COLO668 (cell line): ENCODE data around the gene TMEM107.

ENCODE experiments used
- DNase-seq: peaks from one replicate; lab custom pipeline; 2025; ENCODE audit not compliant: unreplicated experiment; lab: John Stamatoyannopoulos, UW

Gene TMEM107

DNA sequence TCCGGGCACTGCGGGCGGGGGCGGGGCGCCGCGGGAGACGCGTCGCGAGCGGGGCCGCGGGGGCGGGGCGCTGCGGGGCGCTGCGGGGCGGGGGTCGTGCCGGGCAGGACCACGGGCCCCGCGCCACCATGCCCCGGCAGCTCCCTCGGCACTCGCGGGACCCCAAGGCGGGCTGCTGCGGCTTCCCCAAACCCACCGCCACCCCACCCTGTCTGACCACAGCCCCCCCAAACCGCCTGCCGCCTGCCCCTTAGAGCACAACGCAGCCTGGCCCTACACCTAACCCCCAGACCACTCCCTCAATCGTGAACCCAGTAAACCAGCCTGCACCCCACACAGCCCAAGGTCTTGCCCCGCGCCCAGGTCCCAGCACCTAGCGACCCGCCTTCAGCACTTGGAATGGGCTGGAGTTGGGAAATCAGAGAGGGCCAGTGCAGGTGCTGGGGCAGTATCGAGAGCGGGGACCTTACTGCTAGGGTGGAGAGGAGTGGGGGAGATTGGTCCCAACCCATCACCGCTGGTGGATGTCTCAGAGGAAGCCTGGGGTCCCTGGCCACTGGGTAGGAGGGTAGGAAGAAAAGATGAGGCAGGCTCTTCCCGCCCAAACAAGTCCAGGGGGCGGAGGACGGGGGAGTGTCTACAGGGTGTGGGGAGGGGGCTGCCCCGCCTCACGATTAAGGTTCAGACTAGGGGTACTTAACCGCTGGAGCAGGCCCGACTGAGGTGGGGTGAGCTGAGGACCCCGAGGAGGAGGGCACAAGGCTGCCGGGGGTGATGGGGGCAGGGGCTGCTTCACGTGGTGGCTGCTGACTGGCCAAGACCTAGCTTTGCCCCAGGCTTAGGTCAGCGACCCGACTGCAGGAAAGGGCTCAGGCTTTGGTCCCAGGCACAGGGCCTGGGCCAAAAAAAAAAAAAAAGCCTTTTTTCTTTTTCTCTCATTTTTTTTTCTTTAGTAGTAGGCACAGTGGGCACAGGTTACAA, 12.9 kb downstream of the TMEM107 start:
- no peak for DNase-seq

DNA sequence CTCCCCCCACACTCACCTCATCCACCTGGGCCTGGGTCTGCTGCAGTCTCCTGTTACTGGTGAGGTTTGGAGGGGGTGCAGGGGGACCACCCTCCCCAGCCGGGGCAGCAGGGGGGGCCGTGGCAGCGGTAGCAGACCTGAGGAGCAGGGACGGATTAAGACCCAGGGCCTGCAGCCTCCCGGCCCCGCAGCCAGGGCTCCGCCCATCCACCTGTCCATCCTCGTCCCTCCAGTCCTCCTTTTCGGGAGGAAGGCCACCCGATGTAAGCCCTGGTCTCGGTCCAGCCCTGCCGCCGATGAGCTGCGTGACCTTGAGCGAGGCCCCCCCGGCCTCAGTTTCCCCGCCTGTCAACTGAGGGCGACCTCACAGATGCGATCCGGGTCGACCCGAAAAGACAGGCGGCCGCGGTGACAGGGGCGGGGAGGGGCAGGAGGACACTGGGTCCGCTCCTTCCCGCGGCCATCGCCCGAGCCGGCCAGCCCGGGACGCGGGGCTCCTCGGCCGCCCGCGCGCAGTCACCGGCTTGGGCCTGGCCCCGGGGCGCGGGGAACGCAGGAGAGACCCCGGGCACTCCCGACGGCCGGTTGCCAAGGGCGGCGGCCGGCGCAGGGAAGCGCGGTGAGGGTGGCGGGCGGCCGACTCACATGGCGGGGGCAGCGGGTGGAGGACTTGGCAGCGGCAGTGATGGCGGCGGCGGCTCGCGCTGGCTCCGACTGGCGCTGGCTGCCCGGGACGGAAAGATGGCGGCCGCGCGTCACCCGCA, 13.8 kb downstream of the TMEM107 start, which contains the start of gene VAMP2:
VAMP2 (minus strand) TSS at position 716 of the 764 bp plus-strand sequence; CDS start at position 647, 69 bp downstream.
- DNase-seq, result peak; percentile 69

DNA sequence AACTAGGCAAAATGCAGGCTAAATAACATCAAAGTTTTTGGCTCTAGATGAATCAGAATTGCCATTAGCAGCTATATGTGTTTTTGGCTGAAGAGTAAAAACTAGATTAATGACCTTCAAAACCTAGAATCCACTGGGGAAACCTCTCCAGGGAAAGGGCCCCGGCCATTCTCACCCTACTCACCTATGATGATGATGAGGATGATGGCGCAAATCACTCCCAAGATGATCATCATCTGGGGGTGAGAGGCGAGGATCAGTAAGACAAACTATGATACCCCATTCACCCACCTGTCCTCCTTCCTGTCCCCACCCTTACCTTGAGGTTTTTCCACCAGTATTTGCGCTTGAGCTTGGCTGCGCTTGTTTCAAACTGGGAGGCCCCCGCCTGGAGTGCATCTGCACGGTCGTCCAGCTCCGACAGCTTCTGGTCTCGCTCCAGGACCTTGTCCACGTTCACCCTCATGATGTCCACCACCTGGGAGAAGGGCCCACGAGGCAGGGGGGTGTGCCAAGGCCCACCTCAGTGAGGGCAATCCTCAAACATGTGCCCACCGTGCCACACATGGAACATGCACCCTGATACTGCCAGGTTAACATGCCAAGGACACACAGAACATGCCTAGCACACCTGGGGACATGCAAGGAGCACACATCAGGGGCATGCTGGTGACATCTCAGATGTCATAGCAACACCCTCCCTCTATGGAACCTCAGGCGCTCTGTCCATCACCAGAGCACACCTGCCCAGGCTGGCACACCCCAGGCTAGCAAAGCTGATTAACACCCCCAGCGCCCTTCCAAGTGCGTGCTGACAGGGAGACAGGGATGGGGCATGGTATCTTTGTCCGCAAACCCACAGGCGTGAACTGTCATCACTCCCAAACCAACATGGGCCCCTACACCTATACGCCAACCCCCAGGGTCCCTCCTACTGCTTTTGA, 14.6 kb downstream of the TMEM107 start:
- DNase-seq, result peak; percentile 12

DNA sequence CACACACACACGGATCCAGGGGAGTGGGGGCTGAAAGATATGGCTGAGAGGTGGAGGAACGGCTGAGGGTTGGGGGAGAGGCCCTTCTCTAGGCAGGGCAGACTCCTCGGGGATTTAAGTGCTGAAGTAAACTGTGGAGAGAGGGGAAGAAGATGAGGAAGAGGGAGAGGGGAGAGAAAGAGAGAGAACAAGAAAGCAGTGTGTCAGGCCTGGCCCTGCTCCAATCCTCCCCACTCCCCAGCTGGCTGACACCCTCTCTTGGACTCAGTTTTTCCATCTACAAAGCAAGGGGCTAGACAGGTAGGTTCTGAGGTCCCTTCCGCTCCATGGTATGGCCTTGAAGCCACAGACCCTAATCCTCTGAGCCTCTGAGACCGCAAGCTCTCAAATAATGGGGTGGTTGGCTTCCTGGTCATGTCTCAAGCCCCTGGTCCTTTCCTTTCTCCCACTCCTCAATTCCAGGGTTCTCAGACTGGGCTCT, 15.4 kb downstream of the TMEM107 start:
- DNase-seq, result no peak

DNA sequence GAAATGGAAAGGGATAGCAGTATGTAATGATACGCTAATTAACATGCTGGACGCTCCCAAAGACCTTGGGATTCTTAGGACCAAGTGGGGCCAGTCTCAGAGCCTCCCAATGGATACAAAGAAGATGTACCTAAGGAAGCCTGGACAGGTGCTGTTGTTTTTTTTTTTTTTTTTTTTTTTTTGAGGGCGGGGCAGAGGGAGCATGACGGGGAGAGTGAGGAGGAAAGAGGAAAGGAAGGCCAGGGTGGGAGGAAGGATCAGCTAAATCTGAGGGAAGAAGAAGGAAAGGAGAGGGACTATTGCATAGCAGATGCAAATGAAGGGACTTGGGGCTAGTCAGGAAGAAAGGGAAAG, 16.0 kb downstream of the TMEM107 start:
- DNase-seq, result no peak

DNA sequence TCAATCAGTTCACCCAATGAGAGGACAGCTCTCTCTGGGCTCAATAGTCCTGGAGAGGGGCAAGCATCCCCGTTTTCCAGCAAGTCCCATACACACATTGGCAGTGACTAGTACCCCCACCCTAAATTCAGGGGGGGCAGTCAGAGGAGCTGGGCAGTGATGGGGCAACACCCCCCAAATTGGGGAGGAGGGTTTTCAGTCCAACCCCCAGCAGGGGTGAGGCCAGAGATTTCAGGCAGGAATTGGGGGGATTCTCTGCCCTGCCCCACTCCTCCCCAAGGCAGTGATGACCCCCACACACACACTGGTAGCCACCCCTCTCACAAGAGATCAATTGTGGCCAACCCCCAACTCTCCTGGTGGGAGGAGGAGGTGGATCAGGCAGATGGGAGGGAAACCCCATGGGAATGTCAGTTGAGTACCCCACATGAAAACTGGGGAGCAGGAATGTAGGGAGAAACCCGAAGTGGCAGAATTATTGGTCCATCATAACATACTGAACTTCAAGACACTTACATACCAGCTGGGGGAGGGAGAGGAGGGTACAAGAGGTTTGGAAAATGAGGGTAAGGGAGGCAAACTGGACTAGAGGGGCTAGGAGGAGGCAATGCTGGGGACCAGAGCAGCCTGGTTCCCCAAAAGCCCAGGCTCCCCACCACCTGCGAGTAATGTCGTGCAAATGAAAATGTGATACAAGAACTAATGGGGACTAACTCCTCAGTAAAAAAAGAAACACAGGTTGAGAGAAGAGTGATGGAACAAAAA, 16.5 kb downstream of the TMEM107 start:
- DNase-seq, result no peak

DNA sequence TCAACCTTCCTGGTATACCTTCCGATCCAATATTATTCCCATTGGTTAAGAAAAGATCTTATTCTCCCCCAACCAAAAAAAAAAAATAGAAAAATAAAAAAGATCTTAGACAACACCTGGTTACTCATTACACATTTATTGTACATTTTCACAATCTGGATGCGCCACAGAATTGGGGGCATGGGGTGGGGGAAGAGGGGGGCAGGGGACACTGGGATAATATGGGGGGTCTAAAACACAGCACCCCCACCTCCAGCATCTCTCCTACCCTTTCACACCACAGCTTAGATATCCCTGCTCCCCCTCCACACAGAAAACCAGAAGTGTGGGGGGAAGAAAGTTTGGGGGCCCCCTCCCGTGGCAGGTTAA, 17.2 kb downstream of the TMEM107 start:
- DNase-seq, result no peak

DNA sequence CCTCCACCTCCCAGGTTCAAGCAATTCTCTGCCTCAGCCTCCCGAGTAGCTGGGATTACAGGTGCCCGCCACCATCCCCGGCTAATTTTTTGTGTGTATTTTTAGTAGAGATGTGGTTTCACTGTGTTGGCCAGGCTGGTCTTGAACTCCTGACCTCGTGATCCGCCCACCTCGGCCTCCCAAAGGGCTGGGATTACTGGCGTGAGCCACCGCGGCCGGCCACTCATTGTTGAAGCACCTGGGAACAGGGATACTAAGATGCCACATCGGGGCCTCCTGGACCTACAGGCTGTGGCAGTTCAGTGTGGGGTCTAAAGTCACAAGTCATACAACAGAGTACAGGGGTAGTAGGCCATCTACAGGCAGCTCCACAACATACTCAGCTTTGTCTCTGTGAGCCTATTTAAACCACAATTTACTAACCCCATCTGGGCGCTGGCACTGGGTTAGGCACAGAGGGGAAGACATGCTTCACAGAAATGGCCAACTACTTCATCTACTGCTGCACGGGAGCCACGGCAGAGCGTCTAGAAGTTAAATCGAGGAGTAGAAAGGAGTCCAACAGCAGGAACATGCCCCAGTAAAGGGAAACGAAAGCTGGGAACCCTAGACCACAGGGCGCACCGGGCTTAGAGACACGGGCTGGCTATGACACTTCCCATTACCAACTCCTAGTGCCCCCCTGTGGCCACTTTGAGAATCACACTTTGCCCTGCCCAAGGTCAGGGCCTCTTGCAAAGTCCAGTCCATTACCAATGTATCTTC, 17.7 kb downstream of the TMEM107 start:
- DNase-seq, result peak; percentile 76

DNA sequence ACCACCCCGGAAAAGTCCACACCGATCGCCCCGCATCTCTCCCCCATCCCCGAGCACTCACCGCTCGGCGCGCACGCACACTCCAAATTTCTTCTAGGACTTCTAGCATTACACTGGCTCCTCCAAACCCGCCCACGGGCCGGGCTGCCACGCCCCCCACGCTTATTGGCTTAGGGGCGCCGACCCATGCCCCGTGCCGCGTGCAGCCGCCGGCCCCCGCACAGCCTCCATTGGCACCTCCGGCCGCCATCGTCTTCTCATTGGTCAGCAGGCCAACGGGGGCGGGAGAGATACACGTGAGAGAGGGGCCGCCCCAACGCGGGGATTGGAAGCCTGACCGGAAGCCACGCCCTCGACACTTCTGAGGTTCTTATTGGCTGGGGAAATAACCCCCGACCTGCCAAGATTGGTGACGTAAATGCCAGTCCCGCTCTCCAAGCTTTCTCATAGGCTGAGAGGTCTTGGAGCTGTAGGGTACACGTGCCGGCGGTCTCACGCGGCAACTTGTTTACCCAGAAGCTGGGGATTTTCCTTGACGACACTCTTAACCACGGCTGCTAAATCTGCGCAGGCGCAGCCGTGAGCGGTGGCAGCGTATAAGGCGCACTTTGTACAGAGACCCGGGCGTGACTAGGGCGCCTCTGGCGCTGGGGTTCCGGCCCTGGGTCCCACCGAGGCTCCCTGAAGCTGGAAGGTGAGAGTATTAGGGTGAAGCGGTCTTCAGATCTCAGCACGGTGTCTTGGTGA, 19.8 kb downstream of the TMEM107 start:
- DNase-seq, result peak; percentile 98

DNA sequence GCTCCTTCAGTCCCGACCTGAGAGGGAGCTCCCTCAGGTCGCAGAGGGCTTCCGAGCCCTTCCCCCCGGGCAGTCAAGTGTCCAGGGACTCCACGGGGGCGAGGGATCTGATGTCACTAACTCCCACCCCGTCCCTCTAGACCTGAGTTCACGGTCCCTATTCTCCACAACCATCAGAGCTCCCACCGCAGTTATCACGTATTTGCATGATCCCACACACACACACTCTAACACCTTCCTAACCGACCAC, 20.3 kb downstream of the TMEM107 start:
- DNase-seq, result no peak

DNA sequence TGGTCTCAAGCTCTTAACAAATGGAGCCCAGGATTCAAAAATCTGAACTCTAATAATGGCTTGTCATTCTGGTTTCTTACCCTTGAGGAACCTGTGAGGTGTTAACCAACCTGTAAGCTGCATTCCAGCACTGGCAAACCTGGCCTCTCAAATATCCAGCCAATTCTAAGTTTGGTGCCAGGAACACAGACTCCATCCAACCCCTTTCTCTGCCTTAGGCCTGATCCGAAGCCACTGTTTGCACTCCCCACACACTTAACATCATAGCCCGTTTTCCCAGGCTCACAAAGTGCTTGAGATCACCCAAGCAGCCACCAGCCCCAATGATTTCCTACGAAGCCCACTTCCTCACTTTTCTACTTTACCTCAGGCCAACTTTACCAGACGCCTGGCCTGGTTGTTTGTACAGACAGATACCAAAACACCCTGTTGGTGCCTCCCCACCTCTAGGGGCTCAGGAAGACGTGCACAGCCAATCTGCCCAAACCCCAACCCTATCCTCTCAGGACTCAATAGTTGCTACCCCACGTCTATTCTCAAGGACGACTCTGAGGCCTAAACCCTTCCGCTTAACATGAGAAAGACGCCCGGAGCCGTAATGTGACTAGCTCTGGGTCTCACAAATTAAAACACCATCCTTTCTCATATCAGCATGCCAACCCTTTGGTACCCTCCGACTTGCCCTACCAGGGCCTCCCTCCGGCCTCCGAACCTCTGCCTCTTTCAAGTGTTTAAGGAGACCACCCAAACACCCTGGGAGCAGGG, 20.8 kb downstream of the TMEM107 start:
- no peak for DNase-seq

DNA sequence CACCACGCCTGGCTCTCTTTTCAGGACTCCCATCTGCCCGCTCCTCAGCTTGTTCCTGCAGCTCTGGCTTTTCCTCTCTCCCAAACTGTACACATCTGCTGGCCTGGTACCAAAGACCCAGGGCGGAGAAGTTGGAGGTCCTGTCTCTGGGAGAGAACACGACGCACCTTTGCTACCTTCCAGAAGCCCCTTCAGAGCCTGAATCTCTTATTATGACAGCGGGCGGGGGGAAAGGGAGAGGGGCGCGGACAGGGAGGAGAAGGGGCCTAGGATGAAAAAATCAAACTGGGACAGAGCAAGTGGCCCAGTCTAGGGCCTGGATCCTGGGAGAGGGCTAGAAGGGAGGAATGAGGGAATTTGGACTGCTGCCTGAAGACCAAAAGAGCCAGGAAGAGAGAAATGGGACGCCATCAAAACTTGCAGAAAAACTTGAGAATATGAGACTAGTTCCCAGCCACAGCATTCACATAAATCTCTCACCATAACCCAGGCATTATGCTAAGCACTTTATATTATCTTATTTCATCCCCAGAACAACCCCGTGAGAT, 21.5 kb downstream of the TMEM107 start:
- DNase-seq, result no peak

DNA sequence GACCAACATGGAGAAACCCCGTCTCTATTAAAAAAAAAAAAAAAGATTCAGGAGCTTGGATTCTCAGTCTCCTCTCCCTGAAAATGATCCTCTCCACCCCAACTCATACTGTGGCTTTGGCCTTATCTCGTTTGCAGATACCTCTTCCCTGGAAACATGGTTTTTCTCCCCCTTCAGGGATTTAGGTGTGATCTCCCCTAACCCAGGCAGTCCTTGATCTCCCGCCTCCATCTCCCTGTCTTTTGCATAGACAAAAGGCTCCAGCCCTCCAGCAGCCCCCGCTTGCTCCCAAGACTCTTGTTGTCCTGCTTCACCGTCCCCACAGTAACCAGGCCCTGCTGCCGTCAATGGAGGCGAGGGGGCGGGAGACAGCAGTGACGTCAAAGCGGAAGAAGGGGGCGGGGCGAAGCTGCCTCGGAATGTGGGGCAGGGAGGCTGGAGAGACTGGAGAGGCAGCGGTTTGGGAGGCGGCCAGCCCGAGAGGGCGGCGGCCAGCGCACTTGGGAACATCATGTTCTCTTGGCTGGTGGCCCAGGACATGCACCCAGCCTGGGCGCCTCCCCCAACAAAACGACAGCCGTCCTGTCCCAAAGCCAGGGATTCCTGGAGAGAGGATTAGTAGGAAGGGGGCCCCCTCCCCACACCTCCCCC, 22.1 kb downstream of the TMEM107 start:
- DNase-seq, result peak; percentile 35

DNA sequence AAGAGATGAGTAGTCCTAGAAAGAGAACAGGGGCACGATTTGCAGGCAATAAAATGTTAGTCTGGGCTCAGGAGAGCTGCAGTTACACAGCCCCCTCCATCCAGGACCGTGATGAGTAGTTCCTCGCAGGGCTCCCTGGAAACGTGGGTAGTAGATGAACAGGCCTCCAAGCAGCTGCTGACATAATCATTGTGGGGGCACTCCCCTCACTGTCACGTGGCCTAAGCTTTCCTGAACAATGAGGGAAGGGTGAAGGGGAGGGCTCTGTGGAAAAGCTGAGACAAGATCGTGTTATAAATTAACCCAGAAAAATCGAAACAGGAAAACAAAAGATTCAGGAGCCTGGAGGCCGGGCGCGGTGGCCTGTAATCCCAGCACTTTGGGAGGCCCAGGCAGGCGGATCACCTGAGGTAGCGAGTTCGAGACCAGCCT, 22.6 kb downstream of the TMEM107 start:
- DNase-seq, result peak; percentile 79

DNA sequence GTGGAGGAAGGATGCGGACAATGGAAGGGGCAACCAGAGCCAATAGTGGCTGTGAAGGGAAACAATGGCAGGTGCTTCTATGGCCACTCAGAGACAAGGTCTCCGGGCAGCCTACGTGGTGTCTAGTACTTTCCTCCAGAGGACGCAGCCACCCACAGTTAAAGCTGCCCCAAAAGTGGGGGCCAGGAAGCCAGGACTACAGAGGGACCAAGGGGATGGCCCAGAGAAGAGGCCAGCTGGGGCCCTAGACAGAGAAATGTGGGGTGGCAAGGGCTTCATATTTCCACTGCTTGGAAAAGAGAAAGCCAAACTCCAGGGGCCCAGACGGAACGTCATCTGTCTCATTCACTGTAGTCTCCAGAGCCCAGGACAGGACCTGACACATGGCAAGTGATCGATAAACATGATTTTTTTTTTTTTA, 23.1 kb downstream of the TMEM107 start:
- peak; percentile 27 for DNase-seq

DNA sequence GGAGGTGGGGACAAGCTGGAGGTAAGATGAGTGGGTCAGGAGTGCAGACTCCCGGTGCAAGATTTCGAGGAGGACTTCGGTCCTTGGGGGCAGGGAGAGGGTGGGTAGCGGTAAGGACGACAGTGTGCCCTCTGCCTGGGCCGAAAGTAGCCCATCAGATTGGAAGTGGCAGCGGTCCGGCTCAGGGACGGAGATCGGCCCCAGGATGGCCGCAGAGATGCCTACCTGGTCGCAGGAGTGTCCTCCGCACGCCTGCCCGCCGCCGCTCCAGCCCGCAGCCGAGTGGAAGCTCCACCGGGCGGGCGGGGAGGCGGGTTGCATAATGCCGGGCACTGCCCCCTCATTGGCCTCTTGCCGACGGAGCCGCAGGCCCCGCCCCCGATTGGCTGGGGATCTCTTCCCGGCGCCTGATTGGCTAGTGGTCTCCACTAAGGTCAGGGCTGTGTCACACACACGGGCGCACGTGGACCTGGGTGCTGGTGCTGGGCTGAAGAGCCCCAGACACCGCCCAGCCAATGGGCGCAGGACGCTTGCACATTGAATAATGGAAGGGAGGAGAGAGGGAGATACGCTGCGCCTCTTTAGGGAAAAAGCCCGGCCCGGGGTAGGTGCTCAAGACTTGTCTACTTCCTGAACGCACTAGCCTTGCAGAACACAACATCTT, 23.9 kb downstream of the TMEM107 start, which contains the start of gene PER1:
PER1 (minus strand) TSS at position 293 of the 664 bp plus-strand sequence. CDS start 1,698 bp downstream, outside the sequence.
- DNase-seq, result peak; percentile 94
